22Rv1 (cell line): ENCODE data around the gene TTLL5.

Experiments
- ZFX ChIP-seq: fragments of 450-650 bp; IDR thresholded peaks from 2 replicates; pipeline ENCODE4 v1.6.1; 2017; ENCODE audit warnings: antibody characterized with exemption, borderline replicate concordance
- TF ChIP-seq, protein P1 (sequence below): fragments of 450-650 bp; IDR thresholded peaks from 2 replicates; pipeline ENCODE4 v1.5.1; 2017; ENCODE audit warnings: mild to moderate bottlenecking

GRCh38 chr14:75835156-75835725 lies 174.2 kb downstream of the TTLL5 start:
- TF ChIP-seq, protein P1, sequence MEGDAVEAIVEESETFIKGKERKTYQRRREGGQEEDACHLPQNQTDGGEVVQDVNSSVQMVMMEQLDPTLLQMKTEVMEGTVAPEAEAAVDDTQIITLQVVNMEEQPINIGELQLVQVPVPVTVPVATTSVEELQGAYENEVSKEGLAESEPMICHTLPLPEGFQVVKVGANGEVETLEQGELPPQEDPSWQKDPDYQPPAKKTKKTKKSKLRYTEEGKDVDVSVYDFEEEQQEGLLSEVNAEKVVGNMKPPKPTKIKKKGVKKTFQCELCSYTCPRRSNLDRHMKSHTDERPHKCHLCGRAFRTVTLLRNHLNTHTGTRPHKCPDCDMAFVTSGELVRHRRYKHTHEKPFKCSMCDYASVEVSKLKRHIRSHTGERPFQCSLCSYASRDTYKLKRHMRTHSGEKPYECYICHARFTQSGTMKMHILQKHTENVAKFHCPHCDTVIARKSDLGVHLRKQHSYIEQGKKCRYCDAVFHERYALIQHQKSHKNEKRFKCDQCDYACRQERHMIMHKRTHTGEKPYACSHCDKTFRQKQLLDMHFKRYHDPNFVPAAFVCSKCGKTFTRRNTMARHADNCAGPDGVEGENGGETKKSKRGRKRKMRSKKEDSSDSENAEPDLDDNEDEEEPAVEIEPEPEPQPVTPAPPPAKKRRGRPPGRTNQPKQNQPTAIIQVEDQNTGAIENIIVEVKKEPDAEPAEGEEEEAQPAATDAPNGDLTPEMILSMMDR = no peak
- no peak for TF ChIP-seq ZFX
